SJSA1 (cell line): ENCODE data around the gene FSTL5. TPM values are rescaled to one million over a fixed set of nuclear protein-coding genes. Genes with fewer than 3 reads are reported as not detected.
"Not testable (repeated sequence)": the region's sequence is repeated elsewhere in the genome, so short reads cannot be mapped to it uniquely, and the experiment has no call there.

Experiments used
- DNase-seq, 2 experiments: peaks; one replicate each; pipeline ENCODE4 v3.0.0-alpha.2; 2015 to 2020; ENCODE audit warnings: low spot score in 2 of 2, low read depth in 1 of 2
- H3K27ac ChIP-seq: fragments of 250-450 bp; sonication (Bioruptor Pico); 2 replicates; pipeline ENCODE4 v1.5.1; 2020; ENCODE audit warnings: mild to moderate bottlenecking, moderate library complexity
- H3K27me3 ChIP-seq: fragments of 250-450 bp; sonication (Bioruptor Pico); replicated peaks from 2 replicates; pipeline ENCODE4 v1.5.1; 2020; ENCODE audit warnings: mild to moderate bottlenecking, moderate library complexity
- H3K36me3 ChIP-seq: fragments of 250-450 bp; sonication (Bioruptor Pico); 2 replicates; pipeline ENCODE4 v1.5.1; 2020; ENCODE audit warnings: mild to moderate bottlenecking
- H3K4me1 ChIP-seq: fragments of 250-450 bp; sonication (Bioruptor Pico); replicated peaks from 2 replicates; pipeline ENCODE4 v1.6.1; 2021; ENCODE audit warnings: mild to moderate bottlenecking
- H3K4me3 ChIP-seq: fragments of 250-450 bp; sonication (Bioruptor Pico); 2 replicates; pipeline ENCODE4 v1.5.1; 2020; ENCODE audit warnings: mild to moderate bottlenecking
- H3K9me3 ChIP-seq: fragments of 250-450 bp; sonication (Bioruptor Pico); replicated peaks from 2 replicates; pipeline ENCODE4 v1.5.1; 2020; ENCODE audit warnings: mild to moderate bottlenecking
- total RNA-seq: library from RNA; depleted of rRNA; stranded (reverse); fragments of >200 nt; shearing (Covaris generic); gene quantifications from 2 replicates; pipeline ENCODE4 v1.2.3, GENCODE V29; 2014

The FSTL5 gene
- total RNA-seq, 1 experiment from 2014 or later = not detected

DNA sequence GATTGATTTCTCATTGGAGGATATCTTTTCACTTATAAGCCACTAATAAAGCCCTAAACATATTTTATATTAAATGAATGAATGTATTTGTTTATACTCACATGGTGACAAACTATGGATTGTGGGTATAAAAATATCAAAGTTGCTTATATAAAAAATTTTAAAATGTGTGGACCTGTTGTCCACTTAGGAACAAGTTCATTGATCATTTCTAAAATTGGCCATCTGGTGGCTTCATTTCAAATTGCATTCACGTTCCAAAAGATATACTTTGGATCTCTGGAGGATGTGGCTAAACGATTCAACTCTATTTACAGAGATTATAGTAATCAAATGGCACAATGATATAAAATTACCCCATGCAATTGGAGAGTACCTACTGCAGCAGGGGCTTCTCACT is 32.5 kb downstream of the FSTL5 start:
- Histone ChIP-seq H3K9me3 (no peaks in the 10 kb centered on the region), H3K27me3 (no peaks in the 10 kb centered on the region), H3K36me3 (no peaks in the 10 kb centered on the region), H3K4me3 (no peak overlapping the region), H3K27ac (no peak overlapping the region), H3K4me1 (no peaks in the 10 kb centered on the region)
- DNase-seq = no peak

GRCh38 chr4:162126729-162127128 is 37.1 kb downstream of the FSTL5 start:
- H3K27me3 ChIP-seq = no peaks in the 10 kb centered on the region
- no peak overlapping the region for H3K27ac ChIP-seq
- no peaks in the 10 kb centered on the region for H3K9me3 ChIP-seq
- H3K4me1 ChIP-seq = no peaks in the 10 kb centered on the region
- no peaks in the 10 kb centered on the region for H3K36me3 ChIP-seq
- H3K4me3 ChIP-seq = no peak overlapping the region
- DNase-seq = no peak

GRCh38 chr4:162117051-162117450 is 46.7 kb downstream of the FSTL5 start:
- H3K4me3 ChIP-seq = no peak overlapping the region

GRCh38 chr4:162116095-162116779 is 47.6 kb downstream of the FSTL5 start:
- H3K36me3 ChIP-seq = no peaks in the 10 kb centered on the region

More at GRCh38 chr4:162117051-162117450, 46.7 kb downstream of the FSTL5 start:
- no peaks in the 10 kb centered on the region for H3K27me3 ChIP-seq
- DNase-seq = no peak
- H3K36me3 ChIP-seq = no peaks in the 10 kb centered on the region
- no peaks in the 10 kb centered on the region for H3K4me1 ChIP-seq
- H3K27ac ChIP-seq = no peak overlapping the region
- 0 out of 2 replicates have a peak, but pooled peaks cover 3% of the 10 kb centered on the region for H3K9me3 ChIP-seq

DNA sequence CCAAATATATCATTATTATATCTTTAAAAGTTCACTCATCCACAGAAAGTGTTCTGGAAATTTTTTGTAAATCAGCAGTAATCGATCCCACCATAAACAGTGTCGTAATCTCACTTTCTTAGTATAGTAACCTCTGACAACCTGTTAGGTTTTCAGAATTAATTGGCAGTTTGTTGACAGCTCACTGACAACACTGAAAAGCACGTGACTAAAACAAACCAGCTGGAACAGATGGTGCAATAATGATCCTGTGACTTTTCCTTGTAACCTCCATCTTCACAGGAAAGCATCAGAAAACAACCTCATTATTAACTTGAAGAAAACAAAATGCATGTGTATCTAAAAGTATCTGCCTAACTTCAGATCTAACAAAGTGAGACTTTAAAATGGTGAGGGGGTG is 48.5 kb downstream of the FSTL5 start:
- no peak overlapping the region for H3K4me3 ChIP-seq
- 0 out of 2 replicates have a peak, but pooled peaks cover 3% of the 10 kb centered on the region for H3K9me3 ChIP-seq
- DNase-seq = no peak
- H3K27me3 ChIP-seq = no peaks in the 10 kb centered on the region
- H3K4me1 ChIP-seq = no peaks in the 10 kb centered on the region
- no peaks in the 10 kb centered on the region for H3K36me3 ChIP-seq
- no peak overlapping the region for H3K27ac ChIP-seq

More at GRCh38 chr4:162116095-162116779, 47.6 kb downstream of the FSTL5 start:
- Histone ChIP-seq H3K4me3 (no peak overlapping the region), H3K27me3 (no peaks in the 10 kb centered on the region), H3K4me1 (no peaks in the 10 kb centered on the region), H3K9me3 (0 out of 2 replicates have a peak, but pooled peaks cover 3% of the 10 kb centered on the region), H3K27ac (no peak overlapping the region)
- DNase-seq = no peak

DNA sequence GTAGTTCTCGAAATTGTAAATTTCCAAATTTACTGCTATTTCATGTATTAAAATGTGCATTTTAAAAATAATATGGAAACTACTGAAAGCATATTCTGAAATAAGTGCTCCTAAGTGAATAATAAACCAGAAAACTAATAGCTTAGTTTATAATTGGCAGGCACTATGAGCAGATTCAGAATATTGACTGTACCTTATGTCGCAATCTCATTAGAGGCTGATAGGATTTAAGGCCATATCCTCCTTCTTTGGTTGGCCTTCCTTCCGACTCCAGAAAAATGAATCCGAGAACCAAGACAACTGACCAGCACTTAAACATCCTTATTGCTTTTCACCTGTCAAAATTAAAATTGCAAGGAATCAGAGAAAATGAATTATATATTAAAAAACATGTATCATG is 52.7 kb downstream of the FSTL5 start:
- H3K36me3 ChIP-seq = no peaks in the 10 kb centered on the region
- no peaks in the 10 kb centered on the region for H3K4me1 ChIP-seq
- DNase-seq = no peak
- H3K9me3 ChIP-seq = peaks cover 3% of the 10 kb centered on the region; the same call in 1 of the 2 replicates
- no peaks in the 10 kb centered on the region for H3K27me3 ChIP-seq
- H3K27ac ChIP-seq = no peak overlapping the region
- no peak overlapping the region for H3K4me3 ChIP-seq

DNA sequence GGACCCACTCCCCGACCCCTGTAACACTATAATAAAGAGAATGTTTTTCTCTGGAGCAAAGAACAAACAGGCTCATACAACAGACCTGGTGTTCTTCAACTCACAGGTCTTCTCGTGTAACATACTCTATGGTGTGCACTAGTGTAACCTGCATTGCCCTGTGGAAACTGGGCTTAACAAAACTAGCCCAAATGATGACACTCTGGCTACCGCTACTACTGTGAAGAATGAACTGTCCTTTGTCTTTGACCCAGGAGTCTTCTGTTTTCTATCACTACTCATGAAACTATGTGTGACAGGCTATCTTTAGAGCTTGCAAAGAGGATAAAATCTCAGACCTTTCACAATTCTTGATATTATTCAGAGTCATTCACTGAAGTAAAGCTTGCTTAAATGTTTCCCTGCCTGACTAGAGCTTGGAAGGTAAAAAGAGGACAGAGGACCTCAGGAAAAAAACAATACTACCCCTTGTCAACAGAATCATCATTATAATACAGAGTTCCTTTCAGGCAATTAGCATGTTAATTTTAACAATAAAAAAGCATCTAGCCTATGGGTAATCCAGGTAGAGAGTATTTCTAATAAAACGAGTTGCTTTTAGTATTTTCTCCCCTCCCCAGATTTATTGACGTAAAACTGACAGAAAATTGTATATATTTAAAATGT is 59.2 kb downstream of the FSTL5 start:
- Histone ChIP-seq H3K4me1 (no peaks in the 10 kb centered on the region), H3K4me3 (no peak overlapping the region), H3K36me3 (no peaks in the 10 kb centered on the region), H3K9me3 (peaks cover 2% of the 10 kb centered on the region; the same call in 1 of the 2 replicates), H3K27me3 (no peaks in the 10 kb centered on the region), H3K27ac (no peak overlapping the region)
- no peak for DNase-seq

GRCh38 chr4:162103908-162104307 is 59.9 kb downstream of the FSTL5 start:
- H3K4me1 ChIP-seq, H3K27me3 ChIP-seq, H3K36me3 ChIP-seq, H3K4me3 ChIP-seq, H3K9me3 ChIP-seq, DNase-seq, H3K27ac ChIP-seq: not testable (repeated sequence)

DNA sequence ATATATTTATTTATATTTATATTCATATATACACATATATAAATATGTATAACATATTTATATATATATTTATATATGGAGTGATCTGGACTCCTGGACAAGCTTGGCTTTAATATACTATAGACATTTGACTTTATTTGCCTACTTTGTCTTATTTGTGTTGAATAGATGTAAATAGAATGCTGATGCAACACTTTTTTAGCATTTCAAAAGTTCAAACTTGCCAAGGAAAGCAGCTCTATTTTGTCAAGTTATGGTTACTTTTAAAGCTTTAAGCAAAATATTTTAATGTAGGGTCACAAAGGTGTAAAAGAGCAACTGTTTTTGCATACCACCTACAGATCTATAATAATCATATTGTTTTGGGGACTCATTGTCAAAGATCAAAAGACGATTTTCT is 61.1 kb downstream of the FSTL5 start:
- no peak for DNase-seq
- H3K4me3 ChIP-seq = no peak overlapping the region
- no peaks in the 10 kb centered on the region for H3K4me1 ChIP-seq
- H3K36me3 ChIP-seq = no peaks in the 10 kb centered on the region
- H3K9me3 ChIP-seq = 0 out of 2 replicates have a peak, but pooled peaks cover 2% of the 10 kb centered on the region
- no peak overlapping the region for H3K27ac ChIP-seq
- no peaks in the 10 kb centered on the region for H3K27me3 ChIP-seq

- H3K27ac ChIP-seq = no peak overlapping the region
- H3K36me3 ChIP-seq = no peaks in the 10 kb centered on the region
- 0 out of 2 replicates have a peak, but pooled peaks cover 2% of the 10 kb centered on the region for H3K9me3 ChIP-seq
- H3K4me3 ChIP-seq = no peak overlapping the region
- no peaks in the 10 kb centered on the region for H3K27me3 ChIP-seq
- no peak for DNase-seq
- H3K4me1 ChIP-seq = no peaks in the 10 kb centered on the region
Measured at GRCh38 chr4:162101337-162101736, 62.5 kb downstream of the FSTL5 start.

GRCh38 chr4:162075726-162076125 is 88.1 kb downstream of the FSTL5 start:
- H3K27me3 ChIP-seq = no peaks in the 10 kb centered on the region
- no peak for DNase-seq
- H3K9me3 ChIP-seq = no peaks in the 10 kb centered on the region
- no peaks in the 10 kb centered on the region for H3K36me3 ChIP-seq
- H3K4me1 ChIP-seq = no peaks in the 10 kb centered on the region
- H3K4me3 ChIP-seq = no peak overlapping the region
- no peak overlapping the region for H3K27ac ChIP-seq

DNA sequence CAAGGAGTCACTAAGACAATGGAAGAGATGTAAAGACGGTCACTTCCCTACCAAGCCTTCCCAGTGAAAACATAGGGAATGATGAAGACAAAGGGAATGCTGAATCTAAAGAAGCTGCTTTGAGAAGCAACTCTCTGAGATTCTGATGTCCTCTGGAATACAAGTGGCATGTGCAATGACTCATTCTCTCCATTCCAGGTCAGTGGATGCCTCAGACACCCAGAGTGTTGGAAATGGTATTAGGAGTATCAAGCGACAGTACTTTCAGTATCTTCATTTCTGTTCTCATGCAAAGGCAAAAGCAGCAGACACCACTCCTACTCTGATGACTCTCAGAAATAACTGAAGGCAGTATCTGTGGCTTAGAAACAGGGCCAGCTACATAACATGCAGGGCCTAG is 102.6 kb downstream of the FSTL5 start:
- no peak for DNase-seq

GRCh38 chr4:162059656-162060055 is 104.1 kb downstream of the FSTL5 start:
- no peak for DNase-seq
- H3K36me3 ChIP-seq = no peaks in the 10 kb centered on the region

More for the DNA sequence above, 102.6 kb downstream of the FSTL5 start:
- Histone ChIP-seq H3K4me1 (no peaks in the 10 kb centered on the region), H3K4me3 (no peak overlapping the region), H3K27ac (no peak overlapping the region), H3K36me3 (no peaks in the 10 kb centered on the region), H3K27me3 (no peaks in the 10 kb centered on the region), H3K9me3 (0 out of 2 replicates have a peak, but pooled peaks cover 2% of the 10 kb centered on the region)

DNA sequence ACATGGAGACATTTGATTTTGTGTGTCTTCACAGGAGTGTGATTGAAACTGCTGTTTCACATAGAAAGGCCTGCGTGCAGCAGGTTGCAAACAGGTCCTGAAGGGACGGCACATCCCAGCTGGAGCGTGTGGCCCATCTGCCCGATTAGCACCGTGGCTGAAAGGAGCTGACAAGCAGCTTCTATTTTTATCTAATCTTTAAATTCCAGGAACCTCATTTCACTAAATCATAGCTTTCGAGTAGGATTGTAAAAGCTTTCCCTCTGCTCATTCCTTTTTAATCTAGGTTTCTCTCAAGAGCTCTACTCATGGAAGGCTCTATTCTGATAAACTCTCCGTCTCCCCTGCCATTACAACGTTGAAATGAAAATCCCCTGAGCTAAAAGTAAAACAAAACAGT is 106.8 kb downstream of the FSTL5 start:
- Histone ChIP-seq H3K27ac (no peak overlapping the region), H3K36me3 (no peaks in the 10 kb centered on the region), H3K4me3 (no peak overlapping the region), H3K4me1 (no peaks in the 10 kb centered on the region), H3K9me3 (no peaks in the 10 kb centered on the region), H3K27me3 (no peaks in the 10 kb centered on the region)
- DNase-seq = no peak

More at GRCh38 chr4:162059656-162060055, 104.1 kb downstream of the FSTL5 start:
- Histone ChIP-seq H3K27ac (no peak overlapping the region), H3K9me3 (0 out of 2 replicates have a peak, but pooled peaks cover 2% of the 10 kb centered on the region), H3K4me1 (no peaks in the 10 kb centered on the region), H3K27me3 (no peaks in the 10 kb centered on the region), H3K4me3 (no peak overlapping the region)
